MM.1S (cell line): ENCODE results near the gene HERC4.

ENCODE experiments used
- CTCF ChIP-seq: fragments of 300-600 bp; sonication (generic); IDR thresholded peaks from 2 replicates; pipeline ENCODE4 v1.5.1; 2016; ENCODE audit warnings: antibody characterized with exemption, low read length, mixed read lengths
- EZH2 ChIP-seq: fragments of 300-600 bp; sonication (generic); optimal IDR thresholded peaks from 2 replicates; pipeline ENCODE3; 2017; ENCODE audit warnings: low read depth, mild to moderate bottlenecking, antibody characterized with exemption, low read length, mixed read lengths
- EZH2phosphoT487 ChIP-seq: fragments of 300-600 bp; sonication (generic); IDR thresholded peaks from 2 replicates; pipeline ENCODE4 v1.6.1; 2018; ENCODE audit warnings: antibody characterized with exemption, low read length

DNA sequence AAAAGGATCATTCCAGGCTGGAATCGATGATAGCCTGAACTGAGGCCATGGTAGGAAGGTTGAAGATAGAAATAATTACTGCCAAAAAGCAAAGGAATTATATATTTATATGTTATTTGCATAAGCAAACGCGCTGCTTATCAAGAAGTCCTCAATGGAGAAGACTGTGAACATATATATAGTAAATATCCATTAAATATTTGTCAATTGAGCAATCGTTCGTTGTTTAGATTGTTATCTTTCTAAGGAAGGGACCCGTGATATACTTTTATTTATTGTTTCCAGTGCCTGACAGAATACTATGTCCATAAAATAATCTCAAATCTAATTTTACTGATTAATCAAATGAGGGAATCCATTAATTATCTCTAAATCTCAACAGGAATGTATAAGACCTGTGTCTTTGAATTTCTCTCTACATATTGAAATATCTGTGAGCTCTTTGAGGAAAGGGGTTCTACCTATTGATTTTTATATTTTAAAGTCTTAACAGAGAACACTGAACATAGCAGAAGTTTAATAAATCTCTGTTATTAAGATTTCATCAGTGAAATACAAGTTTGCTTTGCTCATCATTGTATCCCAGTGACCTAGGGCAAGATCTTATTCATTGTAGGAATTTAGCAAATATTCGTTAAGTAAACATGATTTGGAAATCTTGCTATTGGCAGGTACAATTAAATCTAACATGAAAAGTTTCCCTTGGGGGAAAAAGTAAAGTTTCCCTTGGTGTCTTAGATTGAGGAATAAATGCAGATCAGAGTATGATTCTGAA lies 12.0 kb upstream of the HERC4 start:
- no peak for TF ChIP-seq CTCF
- no peak for TF ChIP-seq EZH2
- TF ChIP-seq EZH2phosphoT487: no peak
